Measurements from ENCODE around the gene NEDD9.
A peak's percentile ranks its signal among the peaks of the same experiment; 100 is the strongest.

Gene NEDD9

DNA sequence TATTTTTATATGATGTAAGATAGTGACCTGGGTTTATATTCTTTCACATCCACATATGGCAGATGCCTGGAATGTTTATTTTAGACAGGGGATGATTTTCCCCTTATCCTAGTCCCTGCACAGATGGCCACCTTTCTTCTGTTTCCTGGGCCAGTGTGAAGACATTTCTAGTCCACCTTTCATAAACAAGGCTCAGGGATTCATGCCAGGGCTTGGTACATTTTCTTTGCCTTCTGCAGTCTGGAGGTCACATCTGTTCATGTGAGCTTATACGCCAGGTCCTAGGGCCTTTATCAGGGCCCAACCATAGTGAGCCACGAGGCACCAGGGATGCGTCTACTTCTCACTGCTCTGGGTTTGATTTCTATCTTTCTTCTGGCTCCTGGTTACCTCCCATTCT is 82.9 kb downstream of the NEDD9 start:
- no peak overlapping the region for H3K27ac ChIP-seq
- no peak for TF ChIP-seq ZFX (IDR thresholded peaks at IDR 0.05)
- TF ChIP-seq, protein P1, sequence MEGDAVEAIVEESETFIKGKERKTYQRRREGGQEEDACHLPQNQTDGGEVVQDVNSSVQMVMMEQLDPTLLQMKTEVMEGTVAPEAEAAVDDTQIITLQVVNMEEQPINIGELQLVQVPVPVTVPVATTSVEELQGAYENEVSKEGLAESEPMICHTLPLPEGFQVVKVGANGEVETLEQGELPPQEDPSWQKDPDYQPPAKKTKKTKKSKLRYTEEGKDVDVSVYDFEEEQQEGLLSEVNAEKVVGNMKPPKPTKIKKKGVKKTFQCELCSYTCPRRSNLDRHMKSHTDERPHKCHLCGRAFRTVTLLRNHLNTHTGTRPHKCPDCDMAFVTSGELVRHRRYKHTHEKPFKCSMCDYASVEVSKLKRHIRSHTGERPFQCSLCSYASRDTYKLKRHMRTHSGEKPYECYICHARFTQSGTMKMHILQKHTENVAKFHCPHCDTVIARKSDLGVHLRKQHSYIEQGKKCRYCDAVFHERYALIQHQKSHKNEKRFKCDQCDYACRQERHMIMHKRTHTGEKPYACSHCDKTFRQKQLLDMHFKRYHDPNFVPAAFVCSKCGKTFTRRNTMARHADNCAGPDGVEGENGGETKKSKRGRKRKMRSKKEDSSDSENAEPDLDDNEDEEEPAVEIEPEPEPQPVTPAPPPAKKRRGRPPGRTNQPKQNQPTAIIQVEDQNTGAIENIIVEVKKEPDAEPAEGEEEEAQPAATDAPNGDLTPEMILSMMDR (conservative IDR thresholded peaks at IDR 0.05) = no peak

DNA sequence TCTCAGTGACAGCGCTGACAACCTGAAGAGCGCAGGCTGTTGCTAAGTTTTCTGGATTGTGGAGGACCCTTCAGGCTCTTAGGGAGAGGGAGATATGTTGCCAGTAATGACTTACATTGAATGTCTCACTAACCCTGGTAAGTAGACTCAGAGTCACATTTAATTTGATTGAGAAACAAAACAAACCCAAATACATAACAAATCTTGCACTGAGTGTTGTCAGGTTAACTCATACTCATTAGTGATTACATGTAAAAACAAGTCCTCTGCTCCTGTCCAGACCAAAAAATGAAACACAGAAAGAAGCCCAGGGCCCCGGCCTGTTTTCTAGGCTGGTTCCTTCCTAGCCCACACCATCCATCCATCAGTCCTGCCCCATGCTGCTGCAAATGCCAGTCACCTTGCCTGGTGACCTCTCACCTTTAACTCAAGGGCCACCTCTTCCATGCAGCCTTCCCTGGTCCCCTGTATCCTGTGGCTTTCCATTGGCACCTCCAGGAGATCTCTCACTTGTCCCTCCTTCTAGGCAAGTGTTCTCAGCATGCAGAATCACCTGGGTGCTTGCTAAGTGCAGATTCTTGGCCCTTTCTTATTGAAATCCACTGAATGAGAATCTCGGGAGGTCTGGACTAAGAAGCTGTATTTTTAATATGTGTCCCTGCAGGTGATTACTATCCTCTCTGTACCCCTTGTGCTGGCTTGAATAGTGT is 86.2 kb downstream of the NEDD9 start:
- H3K27ac ChIP-seq = no peak overlapping the region
- TF ChIP-seq ZFX (IDR thresholded peaks at IDR 0.05) = no peak
- TF ChIP-seq, protein P1 (conservative IDR thresholded peaks at IDR 0.05) = no peak

DNA sequence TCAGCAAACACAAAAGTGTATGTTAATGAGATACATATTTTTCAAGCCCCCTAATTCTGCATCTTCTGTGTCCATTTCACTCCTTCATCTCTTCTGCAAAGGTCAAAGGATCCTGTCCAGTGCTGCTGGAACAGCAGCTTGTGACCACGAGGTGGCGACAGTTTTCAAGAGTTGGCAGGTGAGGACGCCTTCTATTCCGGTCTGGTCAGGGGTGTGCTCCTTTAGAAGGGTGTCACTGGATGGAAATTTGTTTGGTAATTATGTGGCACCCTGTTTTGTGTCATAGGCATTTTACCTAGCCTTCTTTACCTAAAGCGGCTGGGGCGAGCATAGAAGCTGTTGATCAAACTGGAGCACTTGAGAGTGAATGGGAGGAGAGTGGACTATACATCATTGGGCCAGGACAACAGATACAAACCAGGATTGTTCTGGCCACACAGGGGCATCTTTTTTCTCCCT is 88.0 kb downstream of the NEDD9 start:
- no peak overlapping the region for H3K27ac ChIP-seq
- TF ChIP-seq, protein P1 (conservative IDR thresholded peaks at IDR 0.05) = peak; percentile 95
- no peak for TF ChIP-seq ZFX (IDR thresholded peaks at IDR 0.05)

DNA sequence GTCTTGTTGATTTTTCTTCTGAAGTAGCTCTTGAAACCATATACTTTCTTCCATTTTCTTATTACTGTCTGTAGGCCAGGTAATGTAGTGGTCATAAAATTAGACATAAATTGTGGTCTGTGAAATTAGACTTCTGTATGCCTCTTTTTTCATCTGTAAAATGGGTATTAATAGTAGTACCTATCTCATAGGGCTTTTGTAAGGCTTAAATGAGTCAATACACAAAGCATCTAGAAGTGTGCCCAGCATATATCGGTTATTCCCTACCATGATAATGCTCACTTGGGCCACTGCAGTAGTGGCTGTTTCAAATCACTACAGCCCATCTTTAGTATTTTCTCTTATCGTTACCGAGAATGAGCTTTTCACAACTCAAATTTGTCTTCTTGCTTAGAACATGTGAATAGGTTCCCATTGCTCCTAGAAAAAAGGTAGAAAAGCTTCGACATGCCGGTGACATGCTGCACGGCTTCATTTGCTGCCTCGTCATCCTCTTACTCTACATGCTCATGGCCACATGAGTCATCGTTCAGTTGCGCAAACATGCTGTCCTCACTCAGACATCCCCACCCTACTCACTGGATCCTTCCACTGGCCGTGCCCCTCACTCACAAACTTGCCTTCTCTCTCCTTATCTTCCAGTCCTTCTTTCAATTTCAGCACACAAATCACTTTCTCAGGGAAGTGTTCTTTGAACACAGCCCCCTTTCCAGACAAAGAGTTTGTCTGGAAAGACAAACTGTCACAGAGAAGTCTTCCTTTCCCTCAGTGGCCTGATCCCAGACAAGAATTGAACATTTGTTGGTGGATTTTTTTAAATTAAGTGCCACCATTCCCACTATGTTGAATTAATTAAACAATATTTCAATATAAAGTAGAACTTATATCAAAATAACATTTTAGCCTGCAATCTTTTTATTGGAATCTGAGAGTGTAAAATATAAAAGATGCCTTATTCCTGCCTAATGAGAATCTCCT is 88.8 kb downstream of the NEDD9 start:
- no peak overlapping the region for H3K27ac ChIP-seq

DNA sequence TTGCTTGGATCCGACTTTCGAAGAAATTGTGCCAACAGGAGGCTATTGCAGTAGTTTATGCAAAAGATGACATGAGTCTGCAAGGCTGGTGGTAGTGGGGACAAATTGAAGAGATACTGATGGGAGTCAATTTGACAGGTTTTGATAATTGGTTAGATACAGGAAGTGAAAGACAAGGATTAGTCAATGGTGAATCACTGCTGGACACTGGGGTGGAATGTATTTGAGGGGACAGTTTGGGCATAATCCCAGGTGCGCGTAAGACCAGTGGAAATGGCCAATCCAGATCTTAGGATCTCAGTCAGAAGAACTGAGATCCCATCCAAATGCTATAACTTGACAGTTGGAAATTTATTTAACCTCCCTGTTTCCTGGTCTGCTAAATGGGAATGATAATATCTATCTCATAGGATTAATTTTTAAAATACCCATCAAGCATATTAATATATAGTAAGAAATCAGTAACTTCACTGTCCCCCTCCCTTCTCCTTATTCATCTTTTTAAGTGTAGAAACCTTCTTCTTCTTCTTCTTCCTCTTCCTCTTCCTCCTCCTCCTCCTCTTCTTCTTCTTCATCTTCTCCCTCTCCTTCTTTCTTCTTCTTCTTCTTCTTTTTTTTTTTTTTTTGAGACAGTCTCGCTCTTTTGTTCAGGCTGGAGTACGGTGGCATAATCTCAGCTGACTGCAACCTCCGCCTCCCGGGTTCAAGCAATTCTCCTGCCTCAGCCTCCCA is 90.0 kb downstream of the NEDD9 start:
- no peak overlapping the region for H3K27ac ChIP-seq

More for the DNA sequence above, 88.8 kb downstream of the NEDD9 start:
- TF ChIP-seq, protein P1 (conservative IDR thresholded peaks at IDR 0.05) = no peak
- no peak for TF ChIP-seq ZFX (IDR thresholded peaks at IDR 0.05)

DNA sequence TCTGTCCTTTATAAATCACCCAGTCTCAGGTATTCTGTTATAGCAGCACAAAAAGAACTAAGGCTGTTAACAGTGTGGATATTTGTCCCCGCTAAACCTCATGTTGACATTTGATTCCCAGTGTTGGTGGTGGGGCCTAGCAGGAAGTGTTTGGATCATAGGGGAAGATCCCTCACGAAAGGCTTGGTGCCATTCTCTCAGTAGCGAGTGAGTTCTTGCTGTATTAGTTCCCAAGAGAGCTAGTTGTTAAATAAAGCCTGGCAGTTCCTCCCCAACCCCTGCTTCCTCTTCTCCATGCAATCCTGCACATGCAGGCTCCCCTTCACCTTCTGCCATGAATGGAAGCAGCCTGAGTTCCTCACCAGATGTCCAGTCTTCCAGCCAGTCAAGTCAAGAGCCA is 91.2 kb downstream of the NEDD9 start:
- TF ChIP-seq ZFX (IDR thresholded peaks at IDR 0.05) = no peak
- TF ChIP-seq, protein P1 (conservative IDR thresholded peaks at IDR 0.05) = no peak
- no peak overlapping the region for H3K27ac ChIP-seq

More for the DNA sequence above, 90.0 kb downstream of the NEDD9 start:
- TF ChIP-seq, protein P1 (conservative IDR thresholded peaks at IDR 0.05) = no peak
- no peak for TF ChIP-seq ZFX (IDR thresholded peaks at IDR 0.05)
